Kidney (tissue), 14 donors: ENCODE data around the gene DOP1B. TPM values are rescaled to one million over a fixed set of nuclear protein-coding genes. Genes with fewer than 3 reads are reported as not detected.
A peak's percentile ranks its signal among the peaks of the same experiment; 100 is the strongest.

Experiments used
- DNase-seq, 5 donors: peaks; one replicate each; pipeline ENCODE4 v3.0.0-alpha.2; 2013 to 2020
- FAIRE-seq: peaks from 2 replicates; lab custom pipeline; 2012; peaks lifted over from hg19 to GRCh38; lab: Jason Lieb, UNC
- H3K27ac ChIP-seq, 2 donors: one replicate each; pipeline ENCODE4 v1.7.0; 2013; ENCODE audit warnings: low read depth in 2 of 2, low read length in 2 of 2, inconsistent platforms in 1 of 2
- H3K27me3 ChIP-seq: one replicate; pipeline ENCODE4 v1.7.1; 2013; ENCODE audit warnings: low read length, inconsistent platforms; ENCODE audit not compliant: control insufficient read depth, insufficient read depth
- H3K36me3 ChIP-seq, 3 donors: one replicate each; pipeline versions ENCODE4 v1.7.0 to v1.7.1; 2013; ENCODE audit warnings: low read length in 3 of 3, control low read depth in 1 of 3, inconsistent platforms in 1 of 3; ENCODE audit not compliant: insufficient read depth in 3 of 3, control insufficient read depth in 2 of 3
- H3K4me1 ChIP-seq, 3 donors: one replicate each; pipeline versions ENCODE4 v1.7.0 to v1.7.1; 2013; ENCODE audit warnings: low read length in 3 of 3, inconsistent platforms in 1 of 3, low read depth in 1 of 3; ENCODE audit not compliant: control insufficient read depth in 2 of 3, insufficient read depth in 2 of 3
- H3K4me3 ChIP-seq, 3 donors: one replicate each; pipeline versions ENCODE4 v1.7.0 to v1.8.1; 2013; ENCODE audit warnings: low read length in 3 of 3, control low read depth in 1 of 3, inconsistent platforms in 1 of 3
- H3K9ac ChIP-seq, 3 donors: one replicate each; pipeline versions ENCODE4 v1.7.0 to v1.7.1; 2013; ENCODE audit warnings: low read length in 3 of 3, control low read depth in 1 of 3, inconsistent platforms in 1 of 3
- H3K9me3 ChIP-seq, 3 donors: one replicate each; pipeline versions ENCODE4 v1.7.0 to v1.7.1; 2013; ENCODE audit warnings: low read length in 3 of 3, control low read depth in 1 of 3, inconsistent platforms in 1 of 3; ENCODE audit not compliant: control insufficient read depth in 2 of 3, insufficient read depth in 1 of 3
- intact Hi-C: fragments of 100-400 bp; cut with DNase I; formaldehyde crosslinking; loops from one replicate; pipeline ENCODE4 v1.11.1; 2022
- polyA plus RNA-seq: library from polyadenylated mRNA; stranded (reverse); fragments of 350-450 nt; fragmentation: Illumina TruSeq; extraction: RNeasy Lipid Tissue Mini Kit (QIAGEN cat#74804); gene quantifications from one replicate; pipeline ENCODE4 v1.2.3, GENCODE V29; 2014; ENCODE audit warnings: low read depth, low replicate concordance; ENCODE audit not compliant: insufficient read depth
- total RNA-seq: library from RNA; stranded (reverse); fragmentation: NEBNext Ultra II Directional; extraction: Animal tissue kit (Norgen Biotek cat#: 25700); gene quantifications from one replicate; pipeline ENCODE4 v1.2.1, GENCODE V29; 2021
- TF ChIP-seq, protein P1 (sequence below): IDR thresholded peaks from 3 replicates; pipeline ENCODE4 v1.5.1; 2012; ENCODE audit warnings: mild to moderate bottlenecking, moderate library complexity, borderline replicate concordance; ENCODE audit not compliant: insufficient read depth; ENCODE audit errors: extremely low read depth
- donor health status: control.
- donor health status: control.
- donor health status: control.
- donor health status: control.
- donor health status: control.
- donor health status: DM: yes; HTN: yes; CAD: no.
- donor health status: Normal renal cell carcinoma (clear cell type).

Gene DOP1B
- total and polyA plus RNA-seq, 2 donors from 2014 or later: 1.2 to 19.2 TPM

DNA sequence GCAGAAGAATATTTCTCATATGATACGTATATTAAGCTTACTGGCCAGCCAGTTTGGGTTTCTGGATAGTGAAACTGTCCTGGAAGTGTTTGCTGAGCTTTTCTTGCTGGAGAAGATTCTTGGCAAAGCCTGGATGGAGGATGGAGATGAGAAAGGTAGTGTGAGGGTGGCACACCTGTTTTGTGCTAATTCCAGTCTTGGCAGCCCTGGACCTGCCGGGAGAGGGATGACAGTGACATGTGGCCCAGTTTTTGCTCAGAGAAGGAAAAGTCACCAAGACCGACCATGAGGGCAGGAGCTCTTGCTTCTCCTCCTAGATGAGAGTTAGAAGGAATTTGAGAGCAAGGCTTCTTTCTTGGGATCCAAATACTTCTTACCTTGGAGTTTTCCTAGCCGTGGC is 34.1 kb downstream of the DOP1B start:
- DNase-seq (no peak), FAIRE-seq (no peak)
- H3K4me1 ChIP-seq: peaks cover 0 to 5% (median 5%) of the 10 kb centered on the region in 3 donors
- H3K9me3 ChIP-seq: no peaks in the 10 kb centered on the region
- H3K27ac ChIP-seq: no peak overlapping the region
- H3K36me3 ChIP-seq: no peaks in the 10 kb centered on the region
- no peak overlapping the region for H3K4me3 ChIP-seq
- no peaks in the 10 kb centered on the region for H3K27me3 ChIP-seq
- intact Hi-C loops: no loop called here
- H3K9ac ChIP-seq: no peak overlapping the region
- TF ChIP-seq, protein P1, sequence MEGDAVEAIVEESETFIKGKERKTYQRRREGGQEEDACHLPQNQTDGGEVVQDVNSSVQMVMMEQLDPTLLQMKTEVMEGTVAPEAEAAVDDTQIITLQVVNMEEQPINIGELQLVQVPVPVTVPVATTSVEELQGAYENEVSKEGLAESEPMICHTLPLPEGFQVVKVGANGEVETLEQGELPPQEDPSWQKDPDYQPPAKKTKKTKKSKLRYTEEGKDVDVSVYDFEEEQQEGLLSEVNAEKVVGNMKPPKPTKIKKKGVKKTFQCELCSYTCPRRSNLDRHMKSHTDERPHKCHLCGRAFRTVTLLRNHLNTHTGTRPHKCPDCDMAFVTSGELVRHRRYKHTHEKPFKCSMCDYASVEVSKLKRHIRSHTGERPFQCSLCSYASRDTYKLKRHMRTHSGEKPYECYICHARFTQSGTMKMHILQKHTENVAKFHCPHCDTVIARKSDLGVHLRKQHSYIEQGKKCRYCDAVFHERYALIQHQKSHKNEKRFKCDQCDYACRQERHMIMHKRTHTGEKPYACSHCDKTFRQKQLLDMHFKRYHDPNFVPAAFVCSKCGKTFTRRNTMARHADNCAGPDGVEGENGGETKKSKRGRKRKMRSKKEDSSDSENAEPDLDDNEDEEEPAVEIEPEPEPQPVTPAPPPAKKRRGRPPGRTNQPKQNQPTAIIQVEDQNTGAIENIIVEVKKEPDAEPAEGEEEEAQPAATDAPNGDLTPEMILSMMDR: no peak

DNA sequence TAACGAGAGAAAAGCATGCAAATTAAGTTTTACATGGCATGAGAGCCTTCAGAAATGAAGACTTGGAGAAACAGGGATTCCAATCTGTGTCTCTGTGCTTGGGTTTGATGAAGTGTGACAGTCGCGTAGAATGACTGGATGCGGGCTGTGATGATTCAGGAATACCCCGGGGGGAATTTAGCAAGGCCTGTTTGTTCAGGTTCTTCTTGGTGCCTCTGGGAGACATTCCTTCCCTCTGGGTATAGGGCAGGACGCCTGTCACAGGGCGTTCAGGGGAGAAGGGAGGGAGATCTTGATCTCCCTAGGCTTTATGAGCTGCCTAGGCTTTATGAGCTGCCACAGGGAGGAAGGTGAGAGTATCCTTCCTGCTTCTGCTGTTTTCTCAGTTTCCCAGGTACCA is 36.6 kb downstream of the DOP1B start:
- DNase-seq: peak in 1 of 5 donors; percentile 9
- Histone ChIP-seq H3K9ac (no peak overlapping the region), H3K36me3 (no peaks in the 10 kb centered on the region), H3K9me3 (no peaks in the 10 kb centered on the region), H3K4me3 (no peak overlapping the region), H3K27ac (peak overlapping the region in 1 of 2 donors; percentile 4), H3K4me1 (peaks cover 0 to 3% (median 1%) of the 10 kb centered on the region in 3 donors), H3K27me3 (no peaks in the 10 kb centered on the region)
- intact Hi-C loops: no loop called here
- no peak for FAIRE-seq
- TF ChIP-seq, protein P1: no peak

DNA sequence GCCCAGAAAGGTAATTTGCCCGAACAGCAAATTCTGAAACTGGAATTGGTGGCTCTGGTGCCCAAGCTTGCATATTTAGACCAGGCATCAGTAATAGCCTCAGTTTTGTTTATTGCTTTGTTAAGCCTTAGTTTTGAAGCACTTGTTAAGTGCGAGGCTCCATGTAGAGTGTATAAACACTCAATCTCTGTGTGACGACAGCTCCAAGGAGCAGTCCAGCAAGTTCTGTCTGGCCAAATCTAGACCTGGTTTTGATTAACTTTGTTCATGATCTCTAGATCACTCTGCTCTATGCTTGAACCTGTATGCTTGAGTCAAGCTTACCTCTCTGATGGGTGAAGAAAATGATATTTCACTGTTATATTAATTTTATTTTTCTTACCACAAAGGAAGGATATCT is 37.4 kb downstream of the DOP1B start:
- FAIRE-seq (no peak), DNase-seq (peak in 1 of 5 donors; percentile 2)
- no peak overlapping the region for H3K4me3 ChIP-seq
- H3K9ac ChIP-seq: no peak overlapping the region
- H3K27ac ChIP-seq: peak overlapping the region in 1 of 2 donors; percentile 4
- TF ChIP-seq, protein P1: no peak
- H3K9me3 ChIP-seq: no peaks in the 10 kb centered on the region
- no peaks in the 10 kb centered on the region for H3K27me3 ChIP-seq
- no peaks in the 10 kb centered on the region for H3K36me3 ChIP-seq
- H3K4me1 ChIP-seq: no peaks in the 10 kb centered on the region
- intact Hi-C loops: no loop called here

DNA sequence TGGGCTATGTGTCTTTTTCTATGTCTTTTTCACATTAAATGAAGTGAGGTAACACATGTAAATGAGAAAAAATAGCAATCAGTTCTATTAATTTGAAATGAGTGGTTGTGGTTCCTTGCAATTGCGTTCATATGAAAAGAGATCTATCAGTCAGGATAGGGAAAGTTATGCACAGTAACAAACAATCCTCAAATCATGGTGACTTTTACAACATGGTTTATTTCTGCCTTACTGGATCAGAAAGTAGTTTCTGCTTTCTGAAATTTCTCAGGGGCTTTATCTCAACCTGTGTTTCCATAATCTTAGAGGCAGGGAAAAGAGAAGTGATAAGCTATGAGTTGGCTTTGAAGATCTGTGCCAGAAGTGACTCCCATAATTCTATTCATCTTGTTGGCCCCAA is 39.0 kb downstream of the DOP1B start:
- DNase-seq (no peak), FAIRE-seq (no peak)
- Histone ChIP-seq H3K9ac (no peak overlapping the region), H3K4me3 (no peak overlapping the region), H3K9me3 (no peaks in the 10 kb centered on the region), H3K27ac (no peak overlapping the region), H3K4me1 (no peaks in the 10 kb centered on the region), H3K36me3 (no peaks in the 10 kb centered on the region), H3K27me3 (no peaks in the 10 kb centered on the region)
- intact Hi-C loops: no loop called here
- TF ChIP-seq, protein P1: no peak
